Measurements from ENCODE around the gene MRI1.

The MRI1 gene

GRCh38 chr19:13757805-13758772 lies 6.2 kb upstream of the MRI1 start:
- no peak overlapping the region for H2AFZ ChIP-seq (ENCODE audit: low read depth, low read length, severe bottlenecking)
- no peaks in the 10 kb centered on the region for H3F3A ChIP-seq (ENCODE audit: insufficient read depth)
- H3K9me3 ChIP-seq (ENCODE audit: insufficient read depth, low read length): no peaks in the 10 kb centered on the region
- H3K27ac ChIP-seq (ENCODE audit: low read depth, low read length): no peak overlapping the region
- no peak overlapping the region for H3K4me2 ChIP-seq (ENCODE audit: low read depth, low read length, poor library complexity, severe bottlenecking)
- H3K27me3 ChIP-seq (ENCODE audit: low read length): no peaks in the 10 kb centered on the region
- TF ChIP-seq CTCF (IDR thresholded peaks at IDR 0.05; ENCODE audit: insufficient read depth, low read length, poor library complexity, severe bottlenecking) (no peak), EZH2phosphoT487 (conservative IDR thresholded peaks at IDR 0.05; ENCODE audit: low read length) (no peak)
- H3K9me2 ChIP-seq (replicated peaks; ENCODE audit: insufficient read depth, low read length): no peaks in the 10 kb centered on the region
- 0 out of 2 replicates have a peak, but pooled peaks cover 5% of the 10 kb centered on the region for H3K36me3 ChIP-seq (ENCODE audit: low read length)
- no peaks in the 10 kb centered on the region for H4K20me1 ChIP-seq (ENCODE audit: low read depth, low read length)
- H3K9ac ChIP-seq (ENCODE audit: low read length): no peak overlapping the region
- H3K4me3 ChIP-seq (ENCODE audit: insufficient read depth, low read length, poor library complexity, severe bottlenecking): no peak overlapping the region
- no peaks in the 10 kb centered on the region for H3K79me2 ChIP-seq (ENCODE audit: insufficient read depth, low read length)

GRCh38 chr19:13758795-13759194 lies 5.5 kb upstream of the MRI1 start:
- no peaks in the 10 kb centered on the region for H4K20me1 ChIP-seq (ENCODE audit: low read depth, low read length)
- H3K79me2 ChIP-seq (ENCODE audit: insufficient read depth, low read length): no peaks in the 10 kb centered on the region
- H3K36me3 ChIP-seq (ENCODE audit: low read length): 0 out of 2 replicates have a peak, but pooled peaks cover 5% of the 10 kb centered on the region
- H3K4me2 ChIP-seq (ENCODE audit: low read depth, low read length, poor library complexity, severe bottlenecking): no peak overlapping the region
- H3K9ac ChIP-seq (ENCODE audit: low read length): no peak overlapping the region
- no peaks in the 10 kb centered on the region for H3K9me2 ChIP-seq (replicated peaks; ENCODE audit: insufficient read depth, low read length)
- no peak overlapping the region for H3K4me3 ChIP-seq (ENCODE audit: insufficient read depth, low read length, poor library complexity, severe bottlenecking)
- TF ChIP-seq CTCF (IDR thresholded peaks at IDR 0.05; ENCODE audit: insufficient read depth, low read length, poor library complexity, severe bottlenecking): no peak
- H3K27ac ChIP-seq (ENCODE audit: low read depth, low read length): no peak overlapping the region
- H2AFZ ChIP-seq (ENCODE audit: low read depth, low read length, severe bottlenecking): no peak overlapping the region
- H3K27me3 ChIP-seq (ENCODE audit: low read length): no peaks in the 10 kb centered on the region
- no peaks in the 10 kb centered on the region for H3F3A ChIP-seq (ENCODE audit: insufficient read depth)
- H3K9me3 ChIP-seq (ENCODE audit: insufficient read depth, low read length): no peaks in the 10 kb centered on the region

- H3K9me2 ChIP-seq (replicated peaks; ENCODE audit: insufficient read depth, low read length): no peaks in the 10 kb centered on the region
- H2AFZ ChIP-seq (ENCODE audit: low read depth, low read length, severe bottlenecking): no peak overlapping the region
- H3K4me2 ChIP-seq (ENCODE audit: low read depth, low read length, poor library complexity, severe bottlenecking): no peak overlapping the region
- H4K20me1 ChIP-seq (ENCODE audit: low read depth, low read length): no peaks in the 10 kb centered on the region; the same call in 1 of the 2 replicates
- no peaks in the 10 kb centered on the region for H3K79me2 ChIP-seq (ENCODE audit: insufficient read depth, low read length)
- no peaks in the 10 kb centered on the region for H3K9me3 ChIP-seq (ENCODE audit: insufficient read depth, low read length)
- H3K36me3 ChIP-seq (ENCODE audit: low read length): 0 out of 2 replicates have a peak, but pooled peaks cover 2% of the 10 kb centered on the region
- H3K27ac ChIP-seq (ENCODE audit: low read depth, low read length): no peak overlapping the region
- TF ChIP-seq CTCF (IDR thresholded peaks at IDR 0.05; ENCODE audit: insufficient read depth, low read length, poor library complexity, severe bottlenecking) (no peak), EZH2phosphoT487 (conservative IDR thresholded peaks at IDR 0.05; ENCODE audit: low read length) (no peak)
- no peaks in the 10 kb centered on the region for H3K27me3 ChIP-seq (ENCODE audit: low read length)
- H3F3A ChIP-seq (ENCODE audit: insufficient read depth): 0 out of 2 replicates have a peak, but pooled peaks cover 8% of the 10 kb centered on the region
- H3K4me3 ChIP-seq (ENCODE audit: insufficient read depth, low read length, poor library complexity, severe bottlenecking): no peak overlapping the region
- no peak overlapping the region for H3K9ac ChIP-seq (ENCODE audit: low read length)
Observed at GRCh38 chr19:13761423-13761822, 2.9 kb upstream of the MRI1 start.
